ENCODE results near the gene CDH13. TPM values are rescaled to one million over a fixed set of nuclear protein-coding genes. Genes with fewer than 3 reads are reported as not detected.

The CDH13 gene
- total RNA-seq, 1 donor from 2014 or later: 45.1 TPM

DNA sequence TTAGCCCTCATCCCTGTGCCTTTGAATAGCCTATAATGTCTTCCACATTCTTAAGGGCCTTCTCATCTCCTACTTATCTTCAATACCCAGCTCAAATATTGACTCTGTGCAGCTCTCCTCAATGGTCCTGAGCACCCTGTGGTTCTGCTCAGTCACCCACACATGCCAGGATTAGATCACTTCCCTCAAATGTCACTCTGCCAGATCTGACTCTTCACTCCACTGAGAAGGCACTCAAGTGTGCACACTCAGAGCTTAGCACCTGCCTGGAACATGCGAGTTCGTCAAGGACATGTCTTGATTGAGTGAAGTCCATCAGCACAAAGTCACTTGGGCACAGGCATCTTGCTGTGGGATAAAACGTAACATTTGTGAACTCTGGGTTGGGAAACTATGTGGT is 404.8 kb downstream of the CDH13 start:
- peaks cover 4% of the 10 kb centered on the region for H3K9me3 Mint-ChIP-seq (ENCODE audit: low read depth)
- no peak for DNase-seq (ENCODE audit: low spot score)
- no peak overlapping the region for H3K27ac Mint-ChIP-seq (ENCODE audit: unreplicated experiment)
- TF ChIP-seq, protein P1, sequence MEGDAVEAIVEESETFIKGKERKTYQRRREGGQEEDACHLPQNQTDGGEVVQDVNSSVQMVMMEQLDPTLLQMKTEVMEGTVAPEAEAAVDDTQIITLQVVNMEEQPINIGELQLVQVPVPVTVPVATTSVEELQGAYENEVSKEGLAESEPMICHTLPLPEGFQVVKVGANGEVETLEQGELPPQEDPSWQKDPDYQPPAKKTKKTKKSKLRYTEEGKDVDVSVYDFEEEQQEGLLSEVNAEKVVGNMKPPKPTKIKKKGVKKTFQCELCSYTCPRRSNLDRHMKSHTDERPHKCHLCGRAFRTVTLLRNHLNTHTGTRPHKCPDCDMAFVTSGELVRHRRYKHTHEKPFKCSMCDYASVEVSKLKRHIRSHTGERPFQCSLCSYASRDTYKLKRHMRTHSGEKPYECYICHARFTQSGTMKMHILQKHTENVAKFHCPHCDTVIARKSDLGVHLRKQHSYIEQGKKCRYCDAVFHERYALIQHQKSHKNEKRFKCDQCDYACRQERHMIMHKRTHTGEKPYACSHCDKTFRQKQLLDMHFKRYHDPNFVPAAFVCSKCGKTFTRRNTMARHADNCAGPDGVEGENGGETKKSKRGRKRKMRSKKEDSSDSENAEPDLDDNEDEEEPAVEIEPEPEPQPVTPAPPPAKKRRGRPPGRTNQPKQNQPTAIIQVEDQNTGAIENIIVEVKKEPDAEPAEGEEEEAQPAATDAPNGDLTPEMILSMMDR (IDR thresholded peaks at IDR 0.05): no peak
- H3K36me3 Mint-ChIP-seq (ENCODE audit: low read depth): no peaks in the 10 kb centered on the region
- H3K4me3 Mint-ChIP-seq (ENCODE audit: unreplicated experiment): no peak overlapping the region
- no peaks in the 10 kb centered on the region for H3K4me1 Mint-ChIP-seq (ENCODE audit: low read depth)
- H3K27me3 Mint-ChIP-seq (ENCODE audit: low read depth): no peaks in the 10 kb centered on the region

DNA sequence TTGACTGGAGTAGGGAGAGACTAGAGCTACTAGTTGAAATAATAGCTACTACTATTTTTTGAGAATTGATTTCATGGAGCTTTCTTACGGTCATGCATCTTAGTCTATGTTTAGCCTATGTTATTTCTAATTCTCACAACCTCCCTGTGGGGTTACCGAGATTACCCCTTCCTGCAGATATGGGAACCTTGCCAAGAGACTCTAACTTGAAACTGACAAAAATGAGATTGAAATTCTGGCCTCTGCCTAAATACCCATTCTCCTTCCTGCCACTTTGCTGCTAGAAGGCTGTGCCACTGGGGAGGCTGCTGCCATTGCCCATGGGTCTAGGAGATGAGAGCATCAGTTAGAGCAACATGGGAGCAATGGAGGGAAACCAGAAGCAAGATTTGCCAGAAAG is 410.3 kb downstream of the CDH13 start:
- no peak for DNase-seq (ENCODE audit: low spot score)
- TF ChIP-seq, protein P1 (IDR thresholded peaks at IDR 0.05): no peak
- no peak overlapping the region for H3K27ac Mint-ChIP-seq (ENCODE audit: unreplicated experiment)
- H3K9me3 Mint-ChIP-seq (ENCODE audit: low read depth): no peaks in the 10 kb centered on the region
- no peaks in the 10 kb centered on the region for H3K27me3 Mint-ChIP-seq (ENCODE audit: low read depth)
- H3K4me3 Mint-ChIP-seq (ENCODE audit: unreplicated experiment): no peak overlapping the region
- H3K36me3 Mint-ChIP-seq (ENCODE audit: low read depth): no peaks in the 10 kb centered on the region
- H3K4me1 Mint-ChIP-seq (ENCODE audit: low read depth): peaks cover 3% of the 10 kb centered on the region

DNA sequence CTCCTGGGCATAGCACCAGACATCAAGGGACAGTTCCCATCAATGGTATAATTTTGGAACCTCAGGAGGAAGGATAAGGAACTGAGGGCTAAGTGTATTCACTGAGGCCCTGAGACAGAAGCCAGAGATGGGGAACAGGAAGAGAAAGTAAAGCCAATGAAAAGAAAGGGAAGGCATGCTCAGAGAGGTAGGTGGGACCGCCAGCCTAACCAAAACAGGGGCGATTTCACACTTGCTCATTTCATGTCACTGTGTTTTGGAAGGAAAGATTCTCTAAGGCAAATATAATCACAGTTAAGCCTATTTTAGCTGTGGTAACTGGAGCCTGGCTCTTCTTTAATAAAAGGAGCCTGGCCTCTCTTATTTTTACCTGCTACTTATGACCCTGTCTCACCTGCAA is 411.1 kb downstream of the CDH13 start:
- no peaks in the 10 kb centered on the region for H3K36me3 Mint-ChIP-seq (ENCODE audit: low read depth)
- no peak for DNase-seq (ENCODE audit: low spot score)
- peaks cover 3% of the 10 kb centered on the region for H3K4me1 Mint-ChIP-seq (ENCODE audit: low read depth)
- H3K27ac Mint-ChIP-seq (ENCODE audit: unreplicated experiment): no peak overlapping the region
- H3K4me3 Mint-ChIP-seq (ENCODE audit: unreplicated experiment): no peak overlapping the region
- H3K27me3 Mint-ChIP-seq (ENCODE audit: low read depth): no peaks in the 10 kb centered on the region
- no peaks in the 10 kb centered on the region for H3K9me3 Mint-ChIP-seq (ENCODE audit: low read depth)
- TF ChIP-seq, protein P1 (IDR thresholded peaks at IDR 0.05): no peak

DNA sequence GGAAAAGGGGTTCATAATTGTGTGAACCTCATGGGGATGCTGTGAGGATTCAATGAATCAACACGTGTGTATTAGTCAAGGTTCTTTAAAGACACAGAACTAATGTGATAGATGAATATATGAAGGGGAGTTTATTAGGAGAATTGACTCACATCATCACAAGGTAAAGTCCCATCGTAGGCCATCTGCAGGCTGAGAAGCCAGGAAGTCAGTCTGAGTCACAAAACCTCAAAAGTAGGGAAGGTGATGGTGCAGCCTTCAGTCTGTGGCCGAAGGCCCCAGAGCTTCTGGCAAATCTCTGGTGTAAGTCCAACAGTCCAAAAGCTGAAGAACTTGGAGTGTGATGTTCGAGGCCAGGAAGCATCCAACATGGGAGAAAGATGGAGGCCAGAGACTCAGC is 413.4 kb downstream of the CDH13 start:
- no peaks in the 10 kb centered on the region for H3K9me3 Mint-ChIP-seq (ENCODE audit: low read depth)
- TF ChIP-seq, protein P1 (IDR thresholded peaks at IDR 0.05): no peak
- H3K4me3 Mint-ChIP-seq (ENCODE audit: unreplicated experiment): no peak overlapping the region
- peaks cover 3% of the 10 kb centered on the region for H3K4me1 Mint-ChIP-seq (ENCODE audit: low read depth)
- no peak for DNase-seq (ENCODE audit: low spot score)
- no peaks in the 10 kb centered on the region for H3K27me3 Mint-ChIP-seq (ENCODE audit: low read depth)
- no peaks in the 10 kb centered on the region for H3K36me3 Mint-ChIP-seq (ENCODE audit: low read depth)
- H3K27ac Mint-ChIP-seq (ENCODE audit: unreplicated experiment): no peak overlapping the region

DNA sequence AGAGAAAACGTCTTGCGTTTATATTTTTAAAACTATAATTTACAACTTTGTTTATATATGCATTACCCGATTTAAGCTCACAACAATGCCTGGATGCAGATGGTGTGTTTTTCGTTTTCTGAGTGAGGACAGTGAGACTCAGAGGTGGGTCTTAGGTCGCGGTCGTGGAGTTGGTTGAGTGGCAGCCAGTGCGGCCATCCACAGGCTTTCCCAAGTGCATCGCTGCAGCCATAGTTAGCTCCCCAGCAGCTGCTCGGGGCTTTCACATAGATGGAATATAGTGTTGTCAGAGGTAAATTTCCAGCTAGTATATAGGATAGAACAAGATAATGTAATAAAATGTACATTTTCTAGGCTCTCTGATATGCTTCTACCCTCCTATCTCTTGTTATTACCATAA is 417.8 kb downstream of the CDH13 start:
- peaks cover 3% of the 10 kb centered on the region for H3K4me1 Mint-ChIP-seq (ENCODE audit: low read depth)
- TF ChIP-seq, protein P1 (IDR thresholded peaks at IDR 0.05): no peak
- no peaks in the 10 kb centered on the region for H3K9me3 Mint-ChIP-seq (ENCODE audit: low read depth)
- H3K36me3 Mint-ChIP-seq (ENCODE audit: low read depth): peaks cover 2% of the 10 kb centered on the region
- H3K27me3 Mint-ChIP-seq (ENCODE audit: low read depth): no peaks in the 10 kb centered on the region
- DNase-seq (ENCODE audit: low spot score): no peak
- no peak overlapping the region for H3K4me3 Mint-ChIP-seq (ENCODE audit: unreplicated experiment)
- no peak overlapping the region for H3K27ac Mint-ChIP-seq (ENCODE audit: unreplicated experiment)
